Neutrophil (primary cell): Measurements from ENCODE around the gene ZNRF4.

Experiments used
- H3K27ac ChIP-seq: fragments of 200-600 bp; sonication (generic); 2 replicates; pipeline ENCODE4 v1.5.1; 2016; ENCODE audit warnings: mild to moderate bottlenecking, moderate library complexity
- H3K27me3 ChIP-seq: fragments of 200-600 bp; sonication (generic); 2 replicates; pipeline ENCODE4 v1.6.0; 2016; ENCODE audit warnings: mild to moderate bottlenecking
- H3K36me3 ChIP-seq: fragments of 200-600 bp; sonication (generic); 2 replicates; pipeline ENCODE4 v1.5.1; 2017
- H3K4me1 ChIP-seq, 2 experiments: fragments of 200-600 bp in 1 of 2; sonication (generic) in 1 of 2; 1 replicate in 1 of 2; 2 replicates in 1 of 2; pipeline versions ENCODE4 v1.5.1 to v1.6.1; 2013 to 2016; ENCODE audit warnings: low read depth in 1 of 2, low read length in 1 of 2, mild to moderate bottlenecking in 1 of 2, moderate library complexity in 1 of 2; ENCODE audit not compliant: control insufficient read depth in 1 of 2, insufficient read depth in 1 of 2
- H3K4me3 ChIP-seq, 2 experiments: fragments of 200-600 bp in 1 of 2; sonication (generic) in 1 of 2; 1 replicate in 1 of 2; 2 replicates in 1 of 2; pipeline ENCODE4 v1.5.1; 2013 to 2016; ENCODE audit warnings: low read depth in 1 of 2, low read length in 1 of 2, mild to moderate bottlenecking in 1 of 2, moderate library complexity in 1 of 2
- H3K9me3 ChIP-seq: fragments of 200-600 bp; sonication (generic); 2 replicates; pipeline ENCODE4 v1.5.1; 2016
- TF ChIP-seq, protein P1 (sequence below): fragments of 200-600 bp; sonication (generic); IDR thresholded peaks from 2 replicates; pipeline ENCODE4 v1.5.1; 2016; ENCODE audit warnings: antibody characterized with exemption

The ZNRF4 gene

DNA sequence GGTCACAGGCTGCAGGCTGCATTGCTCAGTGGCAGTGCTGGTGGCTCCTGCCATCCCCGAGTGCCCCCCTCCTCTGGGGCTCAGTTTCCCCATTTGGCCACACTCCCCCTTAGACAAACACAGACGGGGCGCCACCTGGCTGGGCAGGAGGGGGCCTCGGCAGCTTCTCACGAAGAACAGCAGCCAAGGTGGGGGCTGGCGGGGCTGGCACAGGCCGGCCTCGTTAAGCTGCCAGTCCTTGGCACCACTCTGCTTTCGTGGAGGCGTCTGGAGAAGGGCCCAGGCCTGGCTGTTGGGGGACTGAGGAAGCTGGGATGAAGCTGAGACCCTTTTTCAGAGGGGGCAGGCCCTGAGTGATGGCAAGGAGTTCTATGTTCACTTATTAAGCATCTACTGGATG is 3.7 kb upstream of the ZNRF4 start:
- Histone ChIP-seq H3K27ac (no peak overlapping the region), H3K4me1 (no peaks in the 10 kb centered on the region), H3K36me3 (no peaks in the 10 kb centered on the region), H3K4me3 (no peak overlapping the region), H3K27me3 (peaks cover 6% of the 10 kb centered on the region), H3K9me3 (no peaks in the 10 kb centered on the region)
- TF ChIP-seq, protein P1, sequence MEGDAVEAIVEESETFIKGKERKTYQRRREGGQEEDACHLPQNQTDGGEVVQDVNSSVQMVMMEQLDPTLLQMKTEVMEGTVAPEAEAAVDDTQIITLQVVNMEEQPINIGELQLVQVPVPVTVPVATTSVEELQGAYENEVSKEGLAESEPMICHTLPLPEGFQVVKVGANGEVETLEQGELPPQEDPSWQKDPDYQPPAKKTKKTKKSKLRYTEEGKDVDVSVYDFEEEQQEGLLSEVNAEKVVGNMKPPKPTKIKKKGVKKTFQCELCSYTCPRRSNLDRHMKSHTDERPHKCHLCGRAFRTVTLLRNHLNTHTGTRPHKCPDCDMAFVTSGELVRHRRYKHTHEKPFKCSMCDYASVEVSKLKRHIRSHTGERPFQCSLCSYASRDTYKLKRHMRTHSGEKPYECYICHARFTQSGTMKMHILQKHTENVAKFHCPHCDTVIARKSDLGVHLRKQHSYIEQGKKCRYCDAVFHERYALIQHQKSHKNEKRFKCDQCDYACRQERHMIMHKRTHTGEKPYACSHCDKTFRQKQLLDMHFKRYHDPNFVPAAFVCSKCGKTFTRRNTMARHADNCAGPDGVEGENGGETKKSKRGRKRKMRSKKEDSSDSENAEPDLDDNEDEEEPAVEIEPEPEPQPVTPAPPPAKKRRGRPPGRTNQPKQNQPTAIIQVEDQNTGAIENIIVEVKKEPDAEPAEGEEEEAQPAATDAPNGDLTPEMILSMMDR = no peak

GRCh38 chr19:5452594-5453565 is 2.3 kb upstream of the ZNRF4 start:
- TF ChIP-seq, protein P1 = no peak
- peaks cover 6% of the 10 kb centered on the region for H3K27me3 ChIP-seq
- H3K4me1 ChIP-seq = no peaks in the 10 kb centered on the region
- no peak overlapping the region for H3K4me3 ChIP-seq
- H3K9me3 ChIP-seq = no peaks in the 10 kb centered on the region
- H3K27ac ChIP-seq = no peak overlapping the region
- no peaks in the 10 kb centered on the region for H3K36me3 ChIP-seq

- H3K4me1 ChIP-seq = no peaks in the 10 kb centered on the region
- H3K27me3 ChIP-seq = no peaks in the 10 kb centered on the region
- H3K36me3 ChIP-seq = no peaks in the 10 kb centered on the region
These were observed 474 bp upstream of the ZNRF4 start for GRCh38 chr19:5454743-5455142.

DNA sequence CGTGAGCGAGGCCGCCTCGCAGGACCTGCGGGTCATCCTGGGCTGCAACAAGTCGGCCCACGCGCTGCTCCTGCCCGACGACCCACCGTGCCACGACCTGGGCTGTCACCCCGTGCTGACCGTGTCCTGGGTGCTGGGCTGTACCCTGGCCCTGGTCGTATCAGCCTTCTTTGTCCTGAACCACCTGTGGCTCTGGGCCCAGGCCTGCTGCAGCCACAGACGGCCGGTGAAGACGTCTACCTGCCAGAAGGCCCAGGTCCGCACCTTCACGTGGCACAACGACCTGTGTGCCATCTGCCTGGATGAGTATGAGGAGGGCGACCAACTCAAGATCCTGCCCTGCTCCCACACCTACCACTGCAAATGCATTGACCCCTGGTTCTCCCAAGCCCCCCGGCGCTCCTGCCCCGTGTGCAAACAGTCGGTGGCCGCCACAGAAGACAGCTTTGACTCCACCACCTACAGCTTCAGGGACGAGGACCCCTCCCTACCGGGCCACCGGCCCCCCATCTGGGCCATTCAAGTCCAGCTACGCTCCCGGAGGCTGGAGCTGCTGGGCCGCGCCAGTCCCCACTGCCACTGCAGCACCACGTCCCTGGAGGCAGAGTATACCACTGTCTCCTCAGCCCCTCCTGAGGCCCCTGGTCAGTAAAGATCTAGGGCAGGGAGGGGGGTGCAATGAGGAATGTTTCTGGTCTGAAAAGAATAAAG is 1.1 kb downstream of the ZNRF4 start:
- no peaks in the 10 kb centered on the region for H3K4me1 ChIP-seq
- H3K9me3 ChIP-seq = no peaks in the 10 kb centered on the region
- no peaks in the 10 kb centered on the region for H3K27me3 ChIP-seq
- H3K4me3 ChIP-seq = no peak overlapping the region
- H3K27ac ChIP-seq = no peak overlapping the region
- TF ChIP-seq, protein P1 = no peak
- H3K36me3 ChIP-seq = no peaks in the 10 kb centered on the region

More at GRCh38 chr19:5454743-5455142, 474 bp upstream of the ZNRF4 start:
- no peaks in the 10 kb centered on the region for H3K9me3 ChIP-seq
- H3K4me3 ChIP-seq = no peak overlapping the region
- TF ChIP-seq, protein P1 = no peak
- no peak overlapping the region for H3K27ac ChIP-seq

DNA sequence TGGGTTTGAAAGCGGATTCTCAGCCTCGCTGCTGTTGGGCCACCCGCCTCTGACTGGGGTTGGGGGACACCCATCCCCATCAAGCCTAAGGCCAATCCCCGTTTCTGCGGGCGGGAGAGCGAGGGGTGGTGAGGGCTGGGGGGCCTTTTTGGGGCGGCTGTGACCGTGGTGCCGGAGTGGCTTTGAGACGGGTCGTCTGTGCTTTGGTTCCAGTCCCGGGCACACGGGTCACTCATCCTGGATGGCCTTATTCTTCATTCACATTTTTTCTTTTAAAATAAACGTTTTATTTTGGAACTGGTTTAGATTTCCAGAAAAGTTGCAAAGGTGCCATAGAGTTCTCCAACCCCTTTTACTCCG is 1.6 kb downstream of the ZNRF4 start:
- Histone ChIP-seq H3K4me3 (no peak overlapping the region), H3K4me1 (no peaks in the 10 kb centered on the region), H3K36me3 (no peaks in the 10 kb centered on the region), H3K27me3 (no peaks in the 10 kb centered on the region), H3K27ac (no peak overlapping the region), H3K9me3 (no peaks in the 10 kb centered on the region)
- TF ChIP-seq, protein P1 = no peak
